NCI-H748 (cell line): Measurements from ENCODE around the gene MAN1A2.
"Not testable (repeated sequence)": the region's sequence is repeated elsewhere in the genome, so short reads cannot be mapped to it uniquely, and the experiment has no call there.

ENCODE experiments used
- DNase-seq: peaks from one replicate; lab custom pipeline; 2025; ENCODE audit not compliant: unreplicated experiment; lab: John Stamatoyannopoulos, UW

Gene MAN1A2

DNA sequence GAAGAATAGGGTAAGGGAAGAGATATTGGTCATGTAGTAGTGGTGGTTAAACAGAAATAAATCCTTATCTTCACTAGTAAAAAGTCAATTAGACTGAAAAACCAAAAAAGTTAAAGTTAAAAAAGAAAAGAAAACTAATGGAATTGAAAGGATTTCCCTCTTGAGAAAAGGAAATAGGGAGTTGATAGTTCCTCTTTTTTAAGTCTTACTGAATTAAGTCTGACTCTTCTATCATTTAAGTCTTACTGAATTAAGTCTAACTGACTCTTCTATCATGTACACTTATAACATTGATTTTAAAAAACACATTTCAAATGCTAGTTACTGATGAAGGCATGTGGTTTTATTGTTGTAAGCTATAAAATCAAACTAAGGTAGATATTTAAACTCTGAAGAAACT lies 189.1 kb downstream of the MAN1A2 start:
- no peak for DNase-seq

DNA sequence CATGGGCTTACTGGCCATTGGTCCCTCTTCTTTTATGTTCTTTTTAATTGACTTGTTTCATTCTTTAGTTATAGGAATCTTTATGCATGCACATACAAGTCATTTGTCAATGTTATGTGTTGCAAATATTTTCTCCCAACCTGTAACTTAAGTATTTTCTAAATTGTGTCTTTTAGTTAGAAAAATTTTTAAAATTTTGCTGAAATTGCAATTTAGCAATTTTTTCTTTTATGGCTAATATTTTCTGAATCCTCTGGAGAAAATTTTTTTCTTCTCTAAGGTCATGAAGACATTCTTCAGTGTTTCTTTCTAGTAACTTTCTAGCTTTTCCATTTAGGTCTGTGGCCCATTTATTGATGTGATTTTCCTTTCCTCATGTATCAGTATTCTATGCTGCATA lies 189.7 kb downstream of the MAN1A2 start:
- no peak for DNase-seq

GRCh38 chr1:117558451-117558850 lies 191.2 kb downstream of the MAN1A2 start:
- not testable (repeated sequence) for DNase-seq

DNA sequence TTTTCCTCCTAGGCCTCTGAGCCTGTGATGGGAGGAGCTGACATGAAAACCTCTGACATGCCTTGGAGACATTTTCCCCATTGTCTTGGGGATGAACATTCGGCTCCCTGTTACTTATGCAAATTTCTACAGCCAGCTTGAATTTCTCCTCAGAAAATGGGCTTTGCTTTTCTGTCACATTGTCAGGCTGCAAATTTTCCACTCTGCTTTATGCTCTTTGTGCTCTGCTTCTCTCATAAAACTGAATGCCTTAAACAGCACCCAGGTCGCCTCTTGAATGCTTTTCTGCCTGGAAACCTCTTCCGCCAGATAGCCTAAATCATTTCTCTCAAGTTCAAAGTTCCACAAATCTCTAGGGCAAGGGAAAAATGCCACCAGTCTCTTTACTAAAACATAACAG lies 191.9 kb downstream of the MAN1A2 start:
- DNase-seq: no peak

DNA sequence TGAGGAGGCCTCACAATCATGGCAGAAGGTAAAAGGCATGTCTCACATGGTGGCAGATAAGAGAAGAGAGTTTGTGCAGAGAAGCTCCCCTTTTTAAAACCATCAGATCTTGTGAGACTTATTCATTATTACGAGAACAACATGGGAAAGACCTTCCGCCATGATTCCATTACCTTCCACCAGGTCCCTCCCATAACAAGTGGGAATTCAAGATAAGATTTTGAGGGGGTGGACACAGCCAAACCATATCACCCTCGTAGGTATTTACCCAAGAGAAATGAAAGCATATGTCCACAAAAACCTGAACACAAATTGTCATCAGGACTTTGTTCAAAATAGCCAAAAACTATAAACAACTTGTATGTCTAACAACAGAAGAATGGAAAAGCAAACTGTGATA lies 192.7 kb downstream of the MAN1A2 start:
- DNase-seq: no peak

- DNase-seq: no peak
Measured at GRCh38 chr1:117561071-117561470, 193.8 kb downstream of the MAN1A2 start.

DNA sequence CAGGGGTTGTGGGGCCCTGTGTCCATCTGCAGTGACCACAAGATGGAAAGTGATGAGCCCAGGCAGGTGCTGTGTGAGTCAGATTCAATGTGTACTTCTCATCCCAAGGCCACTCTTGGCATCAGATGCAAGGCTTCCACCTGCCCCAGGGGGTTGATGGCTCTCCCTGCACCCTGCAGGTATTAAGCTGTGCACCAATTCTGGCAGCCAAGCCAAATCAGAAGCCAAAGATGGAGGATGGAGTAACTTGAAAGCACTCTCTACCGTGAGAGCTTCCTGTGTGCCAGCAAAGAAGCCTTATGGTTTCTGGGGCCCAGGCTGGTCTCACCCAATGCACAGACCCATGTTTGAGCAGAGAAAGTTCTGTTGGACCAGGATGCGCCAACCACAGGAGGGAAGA lies 194.3 kb downstream of the MAN1A2 start:
- DNase-seq: no peak

- peak; percentile 47 for DNase-seq
Measured at GRCh38 chr1:117562581-117563491, 195.6 kb downstream of the MAN1A2 start.

- no peak for DNase-seq
Measured at GRCh38 chr1:117563492-117563875, 196.2 kb downstream of the MAN1A2 start.

DNA sequence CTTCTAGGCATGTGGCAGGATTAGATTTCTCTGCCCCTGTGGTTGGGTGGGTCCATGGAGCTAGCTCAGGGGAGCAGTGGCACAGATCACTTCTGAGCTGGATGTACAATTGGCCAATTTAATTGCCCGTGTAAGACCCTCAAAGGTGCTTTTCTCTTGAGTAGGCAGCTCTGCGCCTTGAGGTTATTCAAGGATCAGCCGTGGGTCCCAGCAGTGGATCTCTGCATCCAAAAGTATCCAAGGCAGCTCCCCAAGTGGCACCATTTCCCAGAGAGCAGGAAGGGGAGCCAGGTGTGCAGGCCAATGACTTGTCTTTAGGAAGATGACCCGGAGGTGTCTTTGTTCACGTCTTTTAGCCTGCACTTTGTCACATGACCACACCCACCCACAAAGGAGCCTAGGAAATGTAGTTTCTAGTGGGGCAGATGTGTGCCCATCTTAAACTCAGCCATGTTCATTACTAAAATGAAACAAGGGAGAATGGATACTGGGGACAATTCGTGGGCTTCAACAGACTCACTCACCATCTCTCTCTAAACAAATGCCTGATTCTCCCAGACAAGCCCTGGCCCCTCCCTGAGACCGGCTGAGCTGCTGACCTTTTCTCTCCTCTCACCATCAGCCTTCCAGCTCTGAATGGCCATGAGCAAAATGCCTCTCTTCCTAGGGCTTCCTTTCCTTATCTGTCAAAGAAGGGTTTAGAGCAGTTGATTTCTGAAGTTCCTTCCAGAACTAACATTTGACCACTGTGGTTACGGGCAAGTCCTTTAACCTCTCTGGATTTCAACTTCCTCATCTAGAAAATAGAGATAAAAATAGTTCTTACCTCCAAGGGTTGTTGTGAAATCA lies 197.2 kb downstream of the MAN1A2 start:
- DNase-seq: no peak

- no peak for DNase-seq
Measured at GRCh38 chr1:117565076-117565556, 197.9 kb downstream of the MAN1A2 start.

GRCh38 chr1:117565745-117566455 lies 198.7 kb downstream of the MAN1A2 start:
- peak; percentile 66 for DNase-seq

DNA sequence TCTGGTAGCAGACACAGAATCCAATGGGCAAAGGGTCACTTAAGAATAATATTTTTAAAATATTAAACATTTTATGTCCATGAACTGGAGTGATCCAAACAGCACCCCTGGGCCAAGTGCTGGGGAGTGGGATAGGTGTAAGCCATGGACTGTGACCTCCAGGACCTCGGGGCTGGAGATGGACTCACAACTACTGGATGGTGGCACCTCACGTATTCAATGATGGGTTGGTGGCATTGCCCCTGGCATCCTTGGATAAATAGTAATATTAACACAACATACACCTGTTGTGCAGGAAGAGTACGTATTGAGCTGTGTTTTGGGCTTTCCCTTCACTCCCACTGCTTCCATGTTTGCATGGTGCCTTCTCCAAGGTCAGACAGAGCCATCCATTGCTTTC lies 199.3 kb downstream of the MAN1A2 start:
- DNase-seq: no peak

- DNase-seq: no peak
Measured at GRCh38 chr1:117567435-117567834, 200.2 kb downstream of the MAN1A2 start.

GRCh38 chr1:117567976-117568375 lies 200.7 kb downstream of the MAN1A2 start:
- DNase-seq: no peak

- DNase-seq: no peak
Measured at GRCh38 chr1:117568999-117569398, 201.8 kb downstream of the MAN1A2 start.

DNA sequence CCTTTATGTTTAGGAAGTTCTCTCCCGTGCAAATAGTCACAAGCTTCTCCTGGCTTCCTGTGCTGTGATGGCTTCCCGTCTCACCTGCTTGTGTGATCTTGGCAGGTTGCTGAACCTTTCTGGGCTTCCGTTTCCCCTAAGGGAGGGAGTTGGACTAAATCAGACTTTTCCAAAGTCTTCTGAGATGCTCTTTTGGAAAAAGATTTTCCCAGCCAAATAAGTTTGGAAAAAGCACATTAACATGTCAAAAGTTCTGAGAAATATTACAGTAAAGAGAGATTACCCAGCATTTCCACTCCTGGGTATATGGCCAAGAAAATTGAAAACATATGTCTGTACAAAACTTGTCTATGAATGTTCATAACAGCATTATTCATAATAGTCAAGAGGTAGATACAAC lies 202.6 kb downstream of the MAN1A2 start:
- DNase-seq: no peak

DNA sequence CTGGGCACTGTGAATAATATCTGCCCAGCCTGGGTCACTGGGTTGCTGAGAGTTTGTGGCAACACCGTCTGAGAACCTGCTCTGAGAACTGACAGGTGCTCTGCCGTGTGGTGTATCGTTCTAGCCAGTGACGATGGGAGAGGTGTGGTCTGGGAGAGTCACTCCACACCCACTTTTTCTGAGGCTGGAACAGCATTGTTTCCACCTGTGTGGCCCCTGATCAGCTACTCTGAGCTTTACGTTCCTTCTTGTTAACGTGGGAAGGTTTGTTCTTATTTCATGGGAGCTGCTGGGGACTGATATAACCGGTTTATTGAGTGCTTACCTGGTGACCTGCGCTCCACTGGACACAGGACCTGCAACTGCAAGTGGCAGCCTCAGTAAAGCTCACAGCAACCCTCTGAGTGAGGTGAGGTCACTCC lies 203.8 kb downstream of the MAN1A2 start:
- DNase-seq: peak; percentile 78

- DNase-seq: no peak
Measured at GRCh38 chr1:117571496-117571895, 204.2 kb downstream of the MAN1A2 start.

- DNase-seq: peak; percentile 13
Measured at GRCh38 chr1:117572546-117572945, 205.3 kb downstream of the MAN1A2 start.

GRCh38 chr1:117573386-117574023 lies 206.3 kb downstream of the MAN1A2 start:
- DNase-seq: no peak
